ENCODE measurements around the gene APRT. TPM values are rescaled to one million over a fixed set of nuclear protein-coding genes. Genes with fewer than 3 reads are reported as not detected.
A peak's percentile ranks its signal among the peaks of the same experiment; 100 is the strongest.

Gene APRT
- total and polyA plus RNA-seq, 9 of the 15 experiments (the other 6 are each of a cell fraction or from before 2014, with no cell fraction given): 41.7 to 409 (median 146) TPM

DNA sequence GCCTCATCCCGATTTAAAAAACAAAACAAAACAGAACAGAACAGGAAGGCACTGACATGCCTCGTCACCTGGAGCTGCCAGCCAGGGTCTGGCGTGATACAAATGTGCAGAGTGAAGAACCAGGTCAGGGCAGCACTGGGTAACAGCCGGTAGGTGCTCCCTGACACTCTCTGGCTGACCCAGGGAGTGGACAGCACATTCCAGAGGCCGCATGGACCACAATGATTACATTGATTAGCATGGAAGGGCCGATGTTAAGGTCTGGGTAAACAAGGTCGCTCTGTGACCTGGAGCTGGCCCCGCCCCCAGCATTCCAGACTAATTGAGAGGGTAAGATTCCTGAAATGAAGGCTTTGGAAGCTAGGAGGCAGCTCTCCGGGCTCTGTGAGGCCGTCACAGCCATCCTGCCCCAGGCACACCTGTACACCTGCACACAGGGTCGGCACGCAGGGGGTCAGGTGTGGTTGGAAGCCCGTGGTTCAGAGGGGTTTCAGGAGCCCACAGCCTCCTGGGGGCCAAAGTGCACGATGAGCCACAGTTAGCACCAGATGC, 48.1 kb downstream of the APRT start (continued):
- TF ChIP-seq NR4A1 (CRISPR knock-in tag; IDR thresholded peaks at IDR 0.05) (no peak), NR4A1 (tag; IDR thresholded peaks at IDR 0.05) (no peak), HDAC2 (IDR thresholded peaks at IDR 0.05) (0 out of 2 replicates have a peak, but pooled peaks have one; percentile 62), RBM39 (optimal IDR thresholded peaks at IDR 0.05; ENCODE audit: low read depth, low read length) (peak; percentile 62), ZNF324 (CRISPR knock-in tag; IDR thresholded peaks at IDR 0.05) (no peak), MEIS2 (IDR thresholded peaks at IDR 0.05; ENCODE audit: partially characterized antibody) (no peak), OTX1 (CRISPR knock-in tag; IDR thresholded peaks at IDR 0.05) (no peak), ARID4B (CRISPR knock-in tag; IDR thresholded peaks at IDR 0.05) (no peak), ZHX1 (conservative IDR thresholded peaks at IDR 0.05; ENCODE audit: low read length) (no peak), ZNF778 (CRISPR knock-in tag; IDR thresholded peaks at IDR 0.05) (no peak), THAP12 (CRISPR knock-in tag; IDR thresholded peaks at IDR 0.05) (no peak), GTF2F1 (IDR thresholded peaks at IDR 0.05; ENCODE audit: low read depth, low read length) (no peak), DDX20 (tag; IDR thresholded peaks at IDR 0.05; ENCODE audit: low read depth) (no peak), ZKSCAN3 (CRISPR knock-in tag; IDR thresholded peaks at IDR 0.05) (no peak), RAD21 (CRISPR knock-in tag; conservative IDR thresholded peaks at IDR 0.05 in 1 of 2, IDR thresholded peaks at IDR 0.05 in 1 of 2) (peak in 1 of 2 experiments; percentile 39; a peak in 2 of 4 replicates), ZNF3 (CRISPR knock-in tag; IDR thresholded peaks at IDR 0.05) (no peak), ZNF217 (CRISPR knock-in tag; IDR thresholded peaks at IDR 0.05) (no peak), EP300 (IDR thresholded peaks at IDR 0.05; ENCODE audit: low read length) (peak; percentile 27; the same call in 1 of the 2 replicates), RCOR1 (IDR thresholded peaks at IDR 0.05; ENCODE audit: borderline replicate concordance in 1 of 2, low read depth in 2 of 2, low read length in 2 of 2) (peak in 1 of 2 experiments; percentile 80; a peak in 2 of 4 replicates)
